Brain microvascular endothelial cell (primary cell): ENCODE results near the gene FGGY.
A peak's percentile ranks its signal among the peaks of the same experiment; 100 is the strongest.

Source experiments
- DNase-seq: peaks from one replicate; pipeline ENCODE4 v3.0.0-alpha.2; 2020
- H3K27ac ChIP-seq: fragments of 250-450 bp; sonication (Bioruptor Pico); 2 replicates; pipeline ENCODE4 v1.5.1; 2020; ENCODE audit warnings: mild to moderate bottlenecking, moderate library complexity
- H3K27me3 ChIP-seq: fragments of 250-450 bp; sonication (Bioruptor Pico); replicated peaks from 2 replicates; pipeline ENCODE4 v1.5.1; 2020; ENCODE audit warnings: mild to moderate bottlenecking
- H3K36me3 ChIP-seq: fragments of 250-450 bp; sonication (Bioruptor Pico); replicated peaks from 2 replicates; pipeline ENCODE4 v1.5.1; 2020; ENCODE audit warnings: mild to moderate bottlenecking
- H3K4me3 ChIP-seq: 2 replicates; pipeline ENCODE4 v1.5.1; 2011; ENCODE audit warnings: low read depth, mild to moderate bottlenecking, control low read depth, low read length, moderate library complexity
- in situ Hi-C: cut with HindIII; loops from 2 replicates; pipeline ENCODE4 v1.10.0; 2017; ENCODE audit warnings: low sequenced_read_pairs, low pct_ligation_motif_present
- TF ChIP-seq, protein P1 (sequence below): IDR thresholded peaks from 2 replicates; pipeline ENCODE4 v1.5.1; 2011; ENCODE audit warnings: low read depth, mild to moderate bottlenecking, moderate library complexity, low read length, control low read depth, inconsistent platforms; ENCODE audit errors: missing control alignments

Gene FGGY

GRCh38 chr1:59690171-59690930 is 393.5 kb downstream of the FGGY start:
- Histone ChIP-seq H3K27me3 (no peaks in the 10 kb centered on the region), H3K4me3 (no peak overlapping the region), H3K27ac (no peak overlapping the region), H3K36me3 (no peaks in the 10 kb centered on the region)
- no peak for DNase-seq
- TF ChIP-seq, protein P1, sequence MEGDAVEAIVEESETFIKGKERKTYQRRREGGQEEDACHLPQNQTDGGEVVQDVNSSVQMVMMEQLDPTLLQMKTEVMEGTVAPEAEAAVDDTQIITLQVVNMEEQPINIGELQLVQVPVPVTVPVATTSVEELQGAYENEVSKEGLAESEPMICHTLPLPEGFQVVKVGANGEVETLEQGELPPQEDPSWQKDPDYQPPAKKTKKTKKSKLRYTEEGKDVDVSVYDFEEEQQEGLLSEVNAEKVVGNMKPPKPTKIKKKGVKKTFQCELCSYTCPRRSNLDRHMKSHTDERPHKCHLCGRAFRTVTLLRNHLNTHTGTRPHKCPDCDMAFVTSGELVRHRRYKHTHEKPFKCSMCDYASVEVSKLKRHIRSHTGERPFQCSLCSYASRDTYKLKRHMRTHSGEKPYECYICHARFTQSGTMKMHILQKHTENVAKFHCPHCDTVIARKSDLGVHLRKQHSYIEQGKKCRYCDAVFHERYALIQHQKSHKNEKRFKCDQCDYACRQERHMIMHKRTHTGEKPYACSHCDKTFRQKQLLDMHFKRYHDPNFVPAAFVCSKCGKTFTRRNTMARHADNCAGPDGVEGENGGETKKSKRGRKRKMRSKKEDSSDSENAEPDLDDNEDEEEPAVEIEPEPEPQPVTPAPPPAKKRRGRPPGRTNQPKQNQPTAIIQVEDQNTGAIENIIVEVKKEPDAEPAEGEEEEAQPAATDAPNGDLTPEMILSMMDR, result no peak
- in situ Hi-C loops, result loop anchor here (25.0 kb wide), 1 partner anchor 928 kb away; no protein-coding TSS in a partner anchor

DNA sequence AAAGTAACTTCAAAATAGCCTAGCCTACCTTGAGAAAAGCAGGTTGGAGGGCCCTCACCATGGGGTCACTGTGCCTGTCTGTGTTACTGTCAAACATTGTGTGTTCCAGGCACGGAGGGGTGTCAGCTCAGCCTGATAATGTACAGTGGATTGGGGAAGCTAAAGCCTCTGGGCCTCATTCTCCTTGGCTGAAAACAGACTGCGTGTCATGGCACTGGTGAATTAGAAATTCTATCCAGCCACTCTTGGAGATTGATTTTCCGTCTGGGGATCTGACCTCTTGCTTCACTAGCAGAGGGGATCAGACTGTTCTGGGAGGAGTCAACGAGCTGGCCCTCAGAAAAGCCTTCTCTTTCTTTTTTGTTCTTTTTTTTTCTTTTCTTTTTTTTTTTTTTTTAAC is 394.4 kb downstream of the FGGY start:
- H3K27ac ChIP-seq, result no peak overlapping the region
- TF ChIP-seq, protein P1, result no peak
- H3K36me3 ChIP-seq, result no peaks in the 10 kb centered on the region
- no peak for DNase-seq
- H3K27me3 ChIP-seq, result no peaks in the 10 kb centered on the region
- in situ Hi-C loops, result loop anchor here (25.0 kb wide), 1 partner anchor 929 kb away; no protein-coding TSS in a partner anchor
- no peak overlapping the region for H3K4me3 ChIP-seq

- in situ Hi-C loops, result loop anchor here (25.0 kb wide), 1 partner anchor 930 kb away; no protein-coding TSS in a partner anchor
- H3K27ac ChIP-seq, result no peak overlapping the region
- H3K36me3 ChIP-seq, result no peaks in the 10 kb centered on the region
- no peaks in the 10 kb centered on the region for H3K27me3 ChIP-seq
- DNase-seq, result peak; percentile 94
- no peak overlapping the region for H3K4me3 ChIP-seq
- TF ChIP-seq, protein P1, result no peak
Observed at GRCh38 chr1:59692591-59692990, 395.7 kb downstream of the FGGY start.

- H3K27ac ChIP-seq, result no peak overlapping the region
- no peaks in the 10 kb centered on the region for H3K27me3 ChIP-seq
- DNase-seq, result no peak
- in situ Hi-C loops, result loop anchor here (25.0 kb wide), 1 partner anchor 931 kb away; no protein-coding TSS in a partner anchor
- TF ChIP-seq, protein P1, result no peak
- H3K36me3 ChIP-seq, result no peaks in the 10 kb centered on the region
- H3K4me3 ChIP-seq, result no peak overlapping the region
Observed at GRCh38 chr1:59693406-59693805, 396.5 kb downstream of the FGGY start.

DNA sequence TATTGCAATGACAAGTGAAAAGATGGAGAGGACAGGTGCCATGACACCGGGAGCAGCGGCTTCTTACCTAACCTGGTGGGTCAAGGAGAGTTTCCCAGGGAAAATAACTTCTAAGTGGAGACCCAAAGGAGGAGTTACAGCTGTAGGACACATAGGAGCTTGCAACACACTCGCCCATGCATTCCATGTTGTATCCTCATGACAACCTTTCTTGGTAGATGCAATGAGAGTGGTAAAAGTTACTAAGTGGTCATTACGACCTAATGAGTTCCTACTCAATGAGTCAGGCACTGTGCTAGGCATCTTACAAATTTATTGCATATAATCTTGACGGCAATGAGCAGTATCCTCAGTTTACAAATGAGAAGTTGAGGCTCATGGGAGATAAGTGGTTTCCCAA is 398.4 kb downstream of the FGGY start:
- no peak overlapping the region for H3K27ac ChIP-seq

More for the DNA sequence above, 398.4 kb downstream of the FGGY start:
- Histone ChIP-seq H3K4me3 (no peak overlapping the region), H3K27me3 (no peaks in the 10 kb centered on the region), H3K36me3 (no peaks in the 10 kb centered on the region)
- in situ Hi-C loops, result loop anchor here (25.0 kb wide), 1 partner anchor 933 kb away; no protein-coding TSS in a partner anchor
- no peak for DNase-seq
- TF ChIP-seq, protein P1, result no peak
